Stimulated activated CD4-positive, alpha-beta T cell treated with anti-CD3 and anti-CD28 coated beads, Interleukin-1b, Interleukin-23, amount 100 ng/mL, for 4 hours (primary cell): ENCODE measurements around the gene KDM4C.
"Not testable (repeated sequence)": the region's sequence is repeated elsewhere in the genome, so short reads cannot be mapped to it uniquely, and the experiment has no call there.

Source experiments
- DNase-seq, 2 donors: peaks; one replicate each; pipeline ENCODE4 v3.0.0-alpha.2; 2020; ENCODE audit warnings: low read depth in 2 of 2

The KDM4C gene

DNA sequence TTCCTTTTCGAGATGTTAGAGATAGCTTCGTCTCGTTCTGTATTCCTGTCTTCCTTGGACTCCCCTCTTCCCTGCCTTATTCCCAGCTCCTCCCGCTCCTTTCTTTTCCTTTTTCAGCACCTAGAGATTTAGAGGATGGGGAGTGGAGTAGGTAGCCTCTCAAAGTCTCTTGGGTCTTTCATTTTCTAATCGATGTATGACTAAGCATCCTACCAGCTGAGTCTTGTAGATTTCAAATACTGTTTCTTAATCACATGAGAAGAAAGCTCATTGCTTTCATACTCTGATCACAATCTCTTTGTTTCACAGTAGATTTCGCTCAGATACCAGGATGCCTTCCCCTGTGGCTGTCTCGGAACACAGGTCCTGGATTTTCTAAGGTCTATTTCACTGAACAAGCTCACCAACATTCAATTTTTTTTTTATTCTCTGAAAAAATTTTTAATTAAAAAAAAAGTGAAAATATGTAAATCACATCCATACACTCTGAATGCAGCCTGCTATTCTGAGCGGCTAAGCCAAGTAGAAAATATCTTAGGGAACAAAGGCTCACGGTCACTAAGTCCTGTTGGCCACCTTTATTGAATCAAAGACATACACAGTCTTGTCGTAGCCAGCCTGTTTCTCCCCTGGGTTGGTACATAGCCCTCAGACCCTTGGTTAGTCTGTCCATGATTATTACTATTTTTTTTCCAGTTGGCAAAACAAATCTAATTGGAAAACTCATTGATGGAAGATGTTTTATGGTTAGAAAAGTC, 413.8 kb downstream of the KDM4C start:
- no peak for DNase-seq

DNA sequence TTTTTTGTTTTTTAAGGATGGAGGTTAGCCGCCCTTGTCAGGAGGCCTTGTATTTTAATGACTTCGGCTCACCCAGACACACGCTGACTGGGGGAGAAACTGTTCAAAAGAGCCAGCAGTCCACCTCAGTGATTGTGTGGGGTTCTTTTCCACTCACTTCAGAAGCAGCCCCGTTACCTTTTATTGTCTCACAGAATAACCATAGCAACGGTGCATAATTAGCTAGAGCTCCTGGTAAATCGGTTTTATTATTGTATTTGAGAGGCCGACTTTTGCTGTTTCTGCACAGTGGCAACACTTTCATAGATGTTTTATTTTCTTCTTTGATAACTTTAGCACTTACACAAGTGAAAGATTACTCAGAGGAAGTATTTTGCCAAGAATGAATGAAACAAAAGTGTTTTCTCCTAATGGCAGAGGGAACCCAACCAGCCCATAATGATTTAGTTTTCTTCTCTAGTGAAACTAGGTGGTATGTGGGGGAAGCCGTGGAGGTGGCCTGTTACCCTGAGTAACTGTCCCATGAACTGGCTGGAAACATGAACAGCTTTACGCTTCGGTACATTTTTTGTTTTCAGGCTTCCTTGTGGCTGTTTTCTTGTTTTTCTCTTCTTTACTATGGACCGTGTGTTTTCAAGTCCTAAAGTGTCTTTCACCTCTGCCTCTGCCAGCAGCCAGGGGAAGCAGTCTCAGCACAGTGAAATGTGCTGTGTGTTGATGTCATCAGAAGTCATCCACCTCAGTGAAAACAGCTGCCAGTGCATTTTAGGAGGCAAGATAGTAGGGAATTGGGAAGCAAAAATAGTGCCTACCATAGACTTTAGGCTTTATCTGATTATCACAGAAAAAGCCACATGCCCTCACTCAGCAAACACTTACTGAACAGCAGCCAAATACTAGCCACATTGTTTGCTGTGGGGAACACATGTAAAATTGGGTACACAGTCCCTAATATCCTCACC, 414.7 kb downstream of the KDM4C start:
- no peak for DNase-seq

DNA sequence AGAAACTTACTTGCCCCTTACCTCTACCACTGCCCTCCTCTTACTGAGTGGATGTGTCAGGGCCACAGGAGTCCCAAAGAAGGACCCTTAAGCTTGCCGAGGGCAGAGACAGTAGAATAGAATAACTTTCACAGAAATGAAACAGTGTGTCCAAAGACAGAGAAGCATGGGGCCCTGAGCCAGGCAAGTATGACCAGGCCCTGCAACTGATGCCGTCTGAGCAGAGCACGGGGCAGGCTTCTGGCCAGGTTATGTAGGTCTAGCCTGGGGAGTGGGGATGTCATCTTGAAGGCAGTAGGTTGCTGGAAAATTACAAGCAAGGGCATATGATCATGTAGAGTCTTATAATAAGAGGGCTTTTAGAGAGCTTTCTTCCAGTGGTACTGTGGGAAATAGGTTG, 415.4 kb downstream of the KDM4C start:
- no peak for DNase-seq

- no peak for DNase-seq
These were observed 416.5 kb downstream of the KDM4C start for GRCh38 chr9:7174301-7174700.

- DNase-seq = no peak
These were observed 417.1 kb downstream of the KDM4C start for GRCh38 chr9:7174884-7175283.

GRCh38 chr9:7176561-7176960, 418.8 kb downstream of the KDM4C start:
- no peak for DNase-seq

DNA sequence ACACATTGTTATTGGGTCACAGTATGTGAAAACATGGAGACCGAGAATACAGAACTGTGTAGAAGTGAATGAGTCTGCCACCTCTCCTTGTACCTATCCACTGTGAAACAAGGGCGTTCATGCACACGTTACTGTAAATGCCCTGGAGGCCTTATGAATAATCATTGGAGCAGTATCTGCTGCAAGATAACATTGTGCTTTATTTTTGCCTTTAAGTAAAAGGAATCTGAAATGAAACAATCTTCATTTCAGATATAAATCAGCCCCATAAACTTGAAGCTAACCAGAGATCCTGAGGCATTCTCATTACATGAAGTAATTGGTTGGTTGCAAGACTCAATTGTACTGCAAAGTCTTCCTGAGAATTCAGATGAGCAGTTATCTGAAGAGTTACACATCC, 419.6 kb downstream of the KDM4C start:
- DNase-seq = no peak

DNA sequence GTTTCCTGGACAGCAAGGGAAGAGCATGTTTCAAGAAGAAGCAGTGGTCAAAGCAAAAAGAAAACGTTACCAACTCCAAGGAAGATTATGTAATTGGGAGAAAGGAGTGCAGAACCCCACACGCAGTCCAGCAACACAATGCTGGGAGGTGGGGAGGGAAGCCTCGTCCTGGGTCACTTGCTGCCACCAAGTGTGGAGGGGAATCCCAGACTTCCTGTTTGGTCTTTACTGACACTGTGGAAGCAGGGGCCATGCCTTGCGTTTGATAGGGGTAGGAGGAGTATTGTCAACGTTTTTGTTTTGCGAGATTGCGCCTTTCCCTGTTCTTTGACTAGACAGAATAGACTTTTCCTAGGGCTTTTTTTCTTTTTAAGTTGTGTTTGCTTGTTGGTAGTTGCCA, 421.0 kb downstream of the KDM4C start:
- DNase-seq = no peak

DNA sequence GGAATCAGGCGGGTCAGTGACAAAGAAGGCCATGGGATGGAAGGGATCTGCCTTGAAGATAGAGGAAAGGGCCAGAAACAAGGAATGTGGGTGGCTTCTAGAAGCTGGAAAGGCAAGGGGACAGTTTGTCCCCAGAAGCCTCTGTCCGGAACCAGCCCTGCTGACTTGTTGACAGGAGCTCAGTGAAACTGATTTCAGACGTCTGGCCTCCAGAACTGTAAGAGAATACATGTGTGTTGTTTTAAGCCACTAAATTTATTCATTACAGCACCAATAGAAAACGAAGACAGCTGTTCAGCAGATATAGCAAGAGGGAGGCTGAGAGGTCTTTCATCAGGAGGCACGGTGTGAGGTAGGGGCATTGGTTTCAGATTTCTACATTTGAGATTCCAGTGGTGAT, 422.5 kb downstream of the KDM4C start:
- no peak for DNase-seq

GRCh38 chr9:7183139-7183538, 425.4 kb downstream of the KDM4C start:
- DNase-seq = not testable (repeated sequence)

- DNase-seq = no peak
These were observed 427.8 kb downstream of the KDM4C start for GRCh38 chr9:7185612-7186011.

DNA sequence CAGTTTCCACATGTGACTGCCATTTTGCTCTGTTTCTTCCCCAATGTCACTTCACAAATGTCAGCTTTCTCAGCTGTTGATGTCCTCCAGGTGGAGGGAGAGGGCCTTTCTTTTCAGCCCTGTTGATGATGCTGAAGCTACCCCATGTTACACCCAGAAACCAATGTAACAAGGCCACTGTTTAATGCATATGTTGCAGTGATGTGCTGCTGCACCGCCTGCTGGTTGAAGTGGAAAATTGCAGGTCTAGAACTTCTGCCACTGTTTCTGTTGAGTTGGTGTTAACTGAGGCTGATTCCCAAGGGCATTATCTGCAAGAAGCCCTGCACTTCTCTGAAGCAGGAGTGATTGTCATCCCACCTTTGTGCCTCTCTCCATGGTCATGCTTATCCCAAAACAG, 428.4 kb downstream of the KDM4C start:
- no peak for DNase-seq

- no peak for DNase-seq
These were observed 434.5 kb downstream of the KDM4C start for GRCh38 chr9:7192266-7192665.

GRCh38 chr9:7195526-7195925, 437.8 kb downstream of the KDM4C start:
- DNase-seq = no peak

GRCh38 chr9:7196467-7196866, 438.7 kb downstream of the KDM4C start:
- no peak for DNase-seq

GRCh38 chr9:7201196-7201595, 443.4 kb downstream of the KDM4C start:
- no peak for DNase-seq

DNA sequence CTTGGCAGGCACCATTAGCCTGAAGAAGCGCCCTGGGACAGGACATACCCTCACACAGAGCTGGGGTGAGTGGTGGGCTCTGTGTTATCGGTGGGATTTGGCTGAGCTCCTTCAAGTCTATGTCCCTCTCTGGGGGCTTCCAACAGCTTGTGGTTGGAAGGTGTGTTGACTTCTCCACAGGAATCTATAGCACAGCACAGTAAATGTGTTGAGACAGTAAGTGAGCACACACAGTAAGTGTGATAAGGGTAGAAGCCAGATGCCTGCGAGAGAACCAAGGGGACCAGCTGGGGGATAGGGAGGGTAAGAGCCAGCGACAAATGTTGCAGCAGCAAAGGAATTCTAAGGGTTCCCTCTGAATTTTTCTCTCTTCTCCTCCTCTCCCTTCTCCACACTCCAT, 448.0 kb downstream of the KDM4C start:
- DNase-seq = no peak

DNA sequence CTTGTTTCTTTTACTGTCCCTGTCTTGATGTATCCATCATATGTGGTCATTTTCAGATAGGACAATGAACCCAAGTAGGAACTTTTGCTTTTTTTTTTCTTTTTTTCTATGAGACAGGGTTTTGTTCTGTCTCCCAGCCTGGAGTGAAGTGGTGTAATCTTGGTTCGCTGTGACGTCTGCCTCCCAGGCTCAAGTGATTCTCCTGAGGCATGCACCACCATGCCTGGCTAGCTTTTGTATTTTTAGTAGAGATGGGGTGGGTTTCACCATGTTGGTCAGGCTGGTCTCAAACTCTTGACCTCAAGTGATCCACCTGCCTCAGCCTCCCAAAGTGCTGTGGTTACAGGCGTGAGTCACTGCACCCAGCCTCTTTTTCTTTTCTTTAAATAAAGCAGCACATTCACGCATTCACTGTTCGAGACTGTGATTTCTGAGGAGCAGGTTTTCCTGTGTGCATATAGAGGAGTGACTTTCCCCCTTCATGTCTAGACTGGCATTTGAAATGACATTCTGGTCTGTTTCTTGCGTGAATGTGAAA, 448.5 kb downstream of the KDM4C start:
- no peak for DNase-seq

DNA sequence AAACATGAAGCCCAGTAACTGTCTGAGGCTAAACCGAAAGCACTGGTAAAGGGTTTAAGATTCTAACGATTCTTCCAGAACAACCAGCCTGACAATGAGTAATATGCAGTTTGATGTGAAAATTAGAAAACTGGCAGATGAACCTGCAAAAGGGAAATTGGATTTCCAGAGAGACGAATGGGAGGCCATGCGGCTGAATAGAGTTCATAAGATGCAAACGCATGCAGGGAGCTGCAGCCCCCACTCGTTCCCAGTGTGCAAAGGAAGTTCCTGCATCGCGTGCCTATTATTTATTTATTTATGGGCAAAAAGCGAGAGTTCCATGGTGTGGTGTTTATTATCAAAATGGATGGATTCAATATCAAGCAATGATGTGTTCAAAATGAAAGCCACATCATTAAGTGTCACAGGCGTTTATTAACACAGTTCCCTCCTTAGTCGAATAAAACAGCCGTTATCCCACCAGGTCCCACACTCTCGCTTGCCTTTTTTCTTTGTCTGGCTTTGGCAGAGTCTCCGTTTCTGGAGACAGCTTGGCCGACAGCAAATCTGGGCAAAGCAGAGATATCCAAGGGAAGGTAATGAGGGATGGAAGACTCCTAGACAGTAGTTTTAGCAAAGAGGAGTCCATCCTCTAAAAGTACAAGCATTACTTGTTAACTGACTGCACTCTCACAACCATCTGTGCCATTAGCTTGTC, 451.4 kb downstream of the KDM4C start:
- DNase-seq = no peak

GRCh38 chr9:7209990-7210389, 452.2 kb downstream of the KDM4C start:
- DNase-seq = no peak

DNA sequence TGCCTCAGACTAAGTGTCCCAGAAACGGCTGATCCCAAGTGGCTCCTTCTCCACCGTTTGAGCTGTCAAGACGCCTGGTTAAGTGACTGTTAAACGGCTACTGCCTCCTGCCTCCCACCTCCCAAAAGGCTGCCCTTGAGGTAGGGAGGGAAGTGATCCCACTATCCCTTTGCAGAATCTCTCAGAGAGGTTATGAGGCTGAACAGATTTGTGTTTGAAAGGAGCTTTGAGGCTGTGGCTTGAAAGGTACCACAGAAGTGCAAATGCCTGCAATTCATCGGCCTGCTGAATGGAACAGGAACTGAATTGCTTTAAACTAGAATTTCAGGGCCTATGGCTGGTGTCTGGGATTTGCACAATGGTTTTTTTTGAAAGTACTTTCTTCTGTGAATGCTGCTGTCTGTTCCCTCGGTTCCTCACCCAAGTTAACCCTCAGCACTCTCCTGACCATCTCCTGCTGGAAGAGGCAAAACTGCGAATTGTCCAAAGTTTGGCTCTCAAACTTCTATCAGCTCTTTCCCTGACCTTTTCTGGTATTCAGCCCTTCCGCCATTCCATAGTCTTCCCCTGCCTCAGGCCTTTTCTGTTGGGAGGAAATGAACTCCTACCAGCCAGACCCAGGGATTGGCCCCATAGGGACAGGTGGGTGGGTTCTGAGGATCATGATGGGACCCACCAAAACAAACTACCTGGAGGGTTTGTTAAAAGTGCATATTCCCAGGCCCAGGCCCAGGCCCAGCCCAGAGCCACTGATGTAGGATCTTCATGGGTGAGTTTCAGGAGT, 453.3 kb downstream of the KDM4C start:
- DNase-seq = no peak
